CD4-positive, CD25-positive, alpha-beta regulatory T cell (primary cell): ENCODE measurements around the gene CNTNAP2. TPM values are rescaled to one million over a fixed set of nuclear protein-coding genes. Genes with fewer than 3 reads are reported as not detected.

Source experiments
- ATAC-seq, 2 donors: fragments of 150-1000 bp; cut with Tn5 transposase; one replicate each; pipeline ENCODE4 v1.10.0; 2021; ENCODE audit warnings: low read depth in 2 of 2, moderate number of reproducible peaks in 2 of 2, moderate library complexity in 1 of 2
- DNase-seq, 3 donors: peaks; one replicate each; pipeline versions ENCODE4 v3.0.0 to v3.0.0-alpha.2; 2012 to 2022; ENCODE audit warnings: mixed read lengths in 1 of 3
- H3K27ac ChIP-seq: one replicate; pipeline ENCODE4 v1.7.0; 2013; ENCODE audit warnings: mild to moderate bottlenecking, low read length; ENCODE audit not compliant: insufficient read depth, poor library complexity, severe bottlenecking
- H3K27me3 ChIP-seq: one replicate; pipeline ENCODE4 v1.7.0; 2013; ENCODE audit warnings: low read length; ENCODE audit not compliant: control insufficient read depth, insufficient read depth
- H3K36me3 ChIP-seq: one replicate; pipeline ENCODE4 v1.7.0; 2013; ENCODE audit warnings: mild to moderate bottlenecking, low read length, moderate library complexity; ENCODE audit not compliant: control insufficient read depth, insufficient read depth
- H3K4me1 ChIP-seq: 2 replicates; pipeline ENCODE4 v1.7.0; 2013; ENCODE audit warnings: mild to moderate bottlenecking, low read length; ENCODE audit not compliant: insufficient read depth, control insufficient read depth, poor library complexity, severe bottlenecking
- H3K4me3 ChIP-seq: one replicate; pipeline ENCODE4 v1.7.0; 2013; ENCODE audit warnings: low read depth, mild to moderate bottlenecking, low read length, moderate library complexity
- H3K9me3 ChIP-seq, 2 experiments: 1 replicate in 1 of 2; 2 replicates in 1 of 2; pipeline ENCODE4 v1.7.0; 2013; ENCODE audit warnings: low read length in 2 of 2, mild to moderate bottlenecking in 1 of 2, moderate library complexity in 1 of 2; ENCODE audit not compliant: control insufficient read depth in 2 of 2
- H3K27ac Mint-ChIP-seq, 3 donors: one replicate each; pipeline ENCODE4 v1.8.0; 2020 to 2022; ENCODE audit warnings: mild to moderate bottlenecking in 3 of 3, mixed read lengths in 3 of 3, moderate library complexity in 2 of 3
- H3K27me3 Mint-ChIP-seq: one replicate; pipeline ENCODE4 v1.8.0; 2022; ENCODE audit warnings: mild to moderate bottlenecking, mixed read lengths
- H3K36me3 Mint-ChIP-seq: one replicate; pipeline ENCODE4 v1.8.0; 2020; ENCODE audit warnings: mixed read lengths
- H3K4me1 Mint-ChIP-seq, 4 donors: one replicate each; pipeline ENCODE4 v1.8.0; 2020 to 2022; ENCODE audit warnings: mixed read lengths in 4 of 4, mild to moderate bottlenecking in 1 of 4
- H3K4me3 Mint-ChIP-seq, 4 donors: one replicate each; pipeline ENCODE4 v1.8.0; 2020 to 2022; ENCODE audit warnings: mild to moderate bottlenecking in 4 of 4, mixed read lengths in 4 of 4, moderate library complexity in 3 of 4
- H3K9me3 Mint-ChIP-seq, 7 donors: one replicate each; pipeline ENCODE4 v1.8.0; 2020 to 2022; ENCODE audit warnings: mixed read lengths in 7 of 7, mild to moderate bottlenecking in 3 of 7, moderate library complexity in 2 of 7
- polyA plus RNA-seq, 4 donors: library from polyadenylated mRNA; unstranded; fragments of 300-500 nt; fragmentation: Illumina TruSeq; gene quantifications; one replicate each; pipeline ENCODE4 v1.2.3, GENCODE V29; 2021
- total RNA-seq: library from RNA; stranded (reverse); gene quantifications from one replicate; pipeline ENCODE4 v1.2.3, GENCODE V29; 2022

CNTNAP2 gene
- total and polyA plus RNA-seq, 5 donors from 2014 or later: 0.02 to 0.15 TPM; not detected in 3

DNA sequence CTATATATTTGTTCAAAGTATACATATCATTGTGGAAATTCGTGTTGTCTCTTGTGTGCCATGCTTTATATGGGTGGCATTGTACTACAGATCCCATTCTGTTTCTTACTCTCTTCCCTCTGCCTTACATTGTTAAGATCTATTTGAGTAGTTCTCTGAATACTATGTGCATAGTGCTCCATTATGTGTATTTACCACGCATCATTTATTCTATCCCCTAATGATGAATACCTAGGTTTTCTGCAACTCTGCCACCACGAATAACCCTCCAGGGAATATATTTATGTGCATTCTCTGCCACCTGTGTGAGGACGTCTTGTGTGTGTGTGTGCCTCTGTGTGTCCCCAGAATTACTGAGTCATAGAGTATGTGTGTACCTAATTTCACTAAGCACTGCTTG lies 2042.7 kb downstream of the CNTNAP2 start:
- H3K27ac ChIP-seq: no peak overlapping the region
- no peaks in the 10 kb centered on the region for H3K4me1 Mint-ChIP-seq
- peaks cover 0 to 1% (median 0%) of the 10 kb centered on the region in 7 donors for H3K9me3 Mint-ChIP-seq
- no peaks in the 10 kb centered on the region for H3K27me3 ChIP-seq
- no peaks in the 10 kb centered on the region for H3K4me1 ChIP-seq
- H3K36me3 ChIP-seq: no peaks in the 10 kb centered on the region
- no peaks in the 10 kb centered on the region for H3K9me3 ChIP-seq
- no peak overlapping the region for H3K4me3 ChIP-seq
- no peak overlapping the region for H3K4me3 Mint-ChIP-seq
- H3K27me3 Mint-ChIP-seq: peaks cover 6% of the 10 kb centered on the region
- no peaks in the 10 kb centered on the region for H3K36me3 Mint-ChIP-seq
- no peak for ATAC-seq
- no peak overlapping the region for H3K27ac Mint-ChIP-seq
- no peak for DNase-seq

DNA sequence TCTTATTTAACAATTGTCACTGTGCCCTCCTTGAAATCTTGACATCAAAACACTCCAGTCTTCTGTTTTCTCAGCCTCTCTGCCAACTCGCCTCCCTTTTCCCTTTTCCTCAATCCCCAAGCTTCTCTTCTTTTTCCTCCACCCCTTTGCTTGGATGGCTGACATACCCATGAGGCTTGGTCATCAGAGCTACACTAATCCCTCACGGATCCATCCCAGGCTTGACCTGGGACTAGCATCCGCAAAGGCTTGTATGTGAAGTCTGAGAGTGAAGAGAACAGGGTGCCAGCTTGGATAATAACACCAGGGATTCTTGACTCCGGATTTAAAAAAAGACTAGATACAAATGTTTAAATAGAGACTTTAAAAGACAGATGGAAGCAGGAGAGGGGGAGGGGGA lies 2045.2 kb downstream of the CNTNAP2 start:
- H3K4me1 Mint-ChIP-seq: no peaks in the 10 kb centered on the region
- H3K9me3 Mint-ChIP-seq: peaks cover 0 to 3% (median 0%) of the 10 kb centered on the region in 7 donors
- Histone ChIP-seq H3K9me3 (no peaks in the 10 kb centered on the region), H3K27me3 (no peaks in the 10 kb centered on the region), H3K4me3 (no peak overlapping the region), H3K36me3 (no peaks in the 10 kb centered on the region), H3K4me1 (no peaks in the 10 kb centered on the region), H3K27ac (no peak overlapping the region)
- H3K4me3 Mint-ChIP-seq: no peak overlapping the region
- H3K27ac Mint-ChIP-seq: no peak overlapping the region
- peaks cover 6% of the 10 kb centered on the region for H3K27me3 Mint-ChIP-seq
- DNase-seq (no peak), ATAC-seq (no peak)
- H3K36me3 Mint-ChIP-seq: no peaks in the 10 kb centered on the region

DNA sequence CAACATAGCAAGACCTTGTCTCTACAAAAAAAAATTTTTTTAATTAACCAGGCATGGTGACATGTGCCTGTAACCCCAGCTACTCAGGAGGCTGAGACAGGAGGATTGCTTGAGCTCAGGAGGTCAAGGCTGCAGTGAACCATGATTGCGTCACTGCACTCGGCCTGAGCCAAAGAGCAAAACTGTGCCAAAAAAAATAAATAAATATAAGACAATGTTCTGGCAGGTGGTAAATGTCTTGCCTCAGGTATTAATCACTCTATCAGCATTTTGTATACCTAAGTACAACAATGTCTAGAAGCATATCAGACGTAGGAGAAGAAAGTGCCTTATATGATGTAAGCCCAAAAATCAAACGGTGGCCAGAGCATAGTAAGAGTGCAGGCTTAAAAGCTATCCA lies 2046.2 kb downstream of the CNTNAP2 start:
- H3K4me3 Mint-ChIP-seq: no peak overlapping the region
- no peaks in the 10 kb centered on the region for H3K36me3 ChIP-seq
- peaks cover 6% of the 10 kb centered on the region for H3K27me3 Mint-ChIP-seq
- H3K4me3 ChIP-seq: no peak overlapping the region
- H3K4me1 ChIP-seq: no peaks in the 10 kb centered on the region
- H3K4me1 Mint-ChIP-seq: no peaks in the 10 kb centered on the region
- no peak overlapping the region for H3K27ac Mint-ChIP-seq
- H3K36me3 Mint-ChIP-seq: no peaks in the 10 kb centered on the region
- peaks cover 0 to 3% (median 0%) of the 10 kb centered on the region in 7 donors for H3K9me3 Mint-ChIP-seq
- H3K27me3 ChIP-seq: no peaks in the 10 kb centered on the region
- no peak overlapping the region for H3K27ac ChIP-seq
- H3K9me3 ChIP-seq: no peaks in the 10 kb centered on the region
- ATAC-seq: no peak
- no peak for DNase-seq

DNA sequence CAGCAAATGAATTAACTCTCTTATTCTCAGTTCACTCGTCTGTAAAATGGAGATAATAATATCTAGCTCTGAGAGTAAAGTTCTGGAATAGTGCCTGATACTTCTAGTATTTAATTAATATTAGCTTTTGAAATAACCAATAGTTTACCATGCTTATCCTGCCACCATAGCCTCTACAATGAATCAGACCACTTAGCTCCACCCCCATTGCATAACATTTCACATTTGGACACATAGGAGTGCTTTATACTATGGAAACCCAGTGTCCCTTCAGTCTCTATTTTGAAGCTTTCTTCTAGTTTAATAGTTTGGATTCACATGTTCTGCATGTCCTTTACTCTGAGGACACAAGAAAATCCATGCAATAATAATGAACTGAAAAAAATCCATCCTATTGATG lies 2046.6 kb downstream of the CNTNAP2 start:
- Mint-ChIP-seq H3K9me3 (peaks cover 0 to 3% (median 0%) of the 10 kb centered on the region in 7 donors), H3K36me3 (no peaks in the 10 kb centered on the region), H3K27me3 (peaks cover 6% of the 10 kb centered on the region), H3K4me3 (no peak overlapping the region), H3K4me1 (no peaks in the 10 kb centered on the region), H3K27ac (no peak overlapping the region)
- H3K9me3 ChIP-seq: no peaks in the 10 kb centered on the region
- no peak for ATAC-seq
- H3K4me1 ChIP-seq: no peaks in the 10 kb centered on the region
- H3K36me3 ChIP-seq: no peaks in the 10 kb centered on the region
- no peak overlapping the region for H3K4me3 ChIP-seq
- H3K27ac ChIP-seq: no peak overlapping the region
- no peak for DNase-seq
- no peaks in the 10 kb centered on the region for H3K27me3 ChIP-seq

DNA sequence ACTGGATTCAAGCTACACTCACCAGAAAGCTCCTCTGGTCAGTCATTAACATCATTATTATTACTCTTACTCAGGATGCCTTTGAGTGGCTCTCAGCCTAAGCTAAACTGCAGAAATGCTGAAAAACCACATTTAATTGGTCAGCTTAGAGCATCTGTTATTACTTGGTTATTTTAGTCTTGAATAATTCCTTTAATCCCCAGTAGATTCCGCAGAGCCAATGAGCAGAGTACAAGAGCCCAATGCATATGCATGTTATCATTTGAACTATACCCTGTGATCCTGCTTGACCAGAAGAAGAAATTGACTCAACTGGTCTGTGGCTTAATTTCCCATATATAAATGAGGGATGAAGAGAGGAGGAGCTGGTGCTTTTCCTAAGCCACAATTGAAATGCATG lies 2056.3 kb downstream of the CNTNAP2 start:
- H3K36me3 ChIP-seq: no peaks in the 10 kb centered on the region
- no peaks in the 10 kb centered on the region for H3K27me3 Mint-ChIP-seq
- no peak overlapping the region for H3K27ac ChIP-seq
- no peaks in the 10 kb centered on the region for H3K9me3 ChIP-seq
- H3K4me3 Mint-ChIP-seq: no peak overlapping the region
- DNase-seq: no peak
- no peaks in the 10 kb centered on the region for H3K36me3 Mint-ChIP-seq
- no peaks in the 10 kb centered on the region for H3K4me1 ChIP-seq
- no peak for ATAC-seq
- H3K4me1 Mint-ChIP-seq: no peaks in the 10 kb centered on the region
- H3K9me3 Mint-ChIP-seq: peaks cover 0 to 1% (median 0%) of the 10 kb centered on the region in 7 donors
- no peak overlapping the region for H3K4me3 ChIP-seq
- no peak overlapping the region for H3K27ac Mint-ChIP-seq
- no peaks in the 10 kb centered on the region for H3K27me3 ChIP-seq

DNA sequence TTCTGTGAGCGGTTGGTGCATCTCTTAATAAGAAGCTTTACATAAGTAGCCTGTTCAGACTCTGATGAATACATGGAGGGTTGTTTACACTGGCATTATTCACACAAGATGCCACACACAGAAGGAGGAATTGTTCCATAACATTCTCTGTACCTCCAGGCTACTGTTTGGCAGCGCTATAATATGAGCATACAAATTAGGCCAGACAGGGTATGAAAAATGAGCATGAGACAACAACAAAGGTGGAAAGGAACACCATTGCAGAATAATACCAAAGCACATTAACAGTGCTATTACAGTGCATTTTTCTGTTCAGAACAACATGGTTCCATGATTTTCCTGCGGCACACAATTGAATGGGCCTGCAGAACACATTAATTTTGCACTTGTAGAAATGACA lies 2056.8 kb downstream of the CNTNAP2 start:
- no peaks in the 10 kb centered on the region for H3K27me3 Mint-ChIP-seq
- peaks cover 0 to 1% (median 0%) of the 10 kb centered on the region in 7 donors for H3K9me3 Mint-ChIP-seq
- Histone ChIP-seq H3K27me3 (no peaks in the 10 kb centered on the region), H3K36me3 (no peaks in the 10 kb centered on the region), H3K4me3 (no peak overlapping the region), H3K4me1 (no peaks in the 10 kb centered on the region), H3K27ac (no peak overlapping the region), H3K9me3 (no peaks in the 10 kb centered on the region)
- no peaks in the 10 kb centered on the region for H3K36me3 Mint-ChIP-seq
- ATAC-seq: no peak
- H3K4me1 Mint-ChIP-seq: no peaks in the 10 kb centered on the region
- no peak overlapping the region for H3K27ac Mint-ChIP-seq
- no peak overlapping the region for H3K4me3 Mint-ChIP-seq
- no peak for DNase-seq

DNA sequence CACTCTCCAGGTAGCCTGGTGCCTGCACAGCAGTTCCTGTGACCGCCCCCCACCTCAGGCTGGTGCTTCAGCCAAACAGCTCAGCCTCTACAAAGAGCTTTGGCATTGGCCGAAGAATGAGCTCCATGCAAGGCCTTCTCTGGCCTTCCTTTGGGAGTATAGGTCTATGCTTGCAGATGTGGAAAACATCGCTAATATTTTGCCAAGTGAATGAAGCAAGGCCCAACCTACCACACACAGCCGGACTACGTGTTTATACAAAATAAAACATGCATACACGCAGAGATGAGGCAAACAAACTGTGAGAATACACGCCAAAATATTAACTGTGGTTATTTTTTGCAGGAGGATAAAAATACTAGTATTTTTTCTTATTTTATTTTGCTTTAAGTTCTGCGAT lies 2057.8 kb downstream of the CNTNAP2 start:
- H3K9me3 ChIP-seq: no peaks in the 10 kb centered on the region
- Mint-ChIP-seq H3K27me3 (no peaks in the 10 kb centered on the region), H3K36me3 (no peaks in the 10 kb centered on the region), H3K4me3 (no peak overlapping the region), H3K9me3 (peaks cover 0 to 1% (median 0%) of the 10 kb centered on the region in 7 donors), H3K27ac (peak overlapping the region in 1 of 3 donors; percentile 16), H3K4me1 (no peaks in the 10 kb centered on the region)
- H3K4me3 ChIP-seq: no peak overlapping the region
- ATAC-seq (no peak), DNase-seq (no peak)
- no peaks in the 10 kb centered on the region for H3K4me1 ChIP-seq
- no peaks in the 10 kb centered on the region for H3K36me3 ChIP-seq
- no peak overlapping the region for H3K27ac ChIP-seq
- H3K27me3 ChIP-seq: no peaks in the 10 kb centered on the region

DNA sequence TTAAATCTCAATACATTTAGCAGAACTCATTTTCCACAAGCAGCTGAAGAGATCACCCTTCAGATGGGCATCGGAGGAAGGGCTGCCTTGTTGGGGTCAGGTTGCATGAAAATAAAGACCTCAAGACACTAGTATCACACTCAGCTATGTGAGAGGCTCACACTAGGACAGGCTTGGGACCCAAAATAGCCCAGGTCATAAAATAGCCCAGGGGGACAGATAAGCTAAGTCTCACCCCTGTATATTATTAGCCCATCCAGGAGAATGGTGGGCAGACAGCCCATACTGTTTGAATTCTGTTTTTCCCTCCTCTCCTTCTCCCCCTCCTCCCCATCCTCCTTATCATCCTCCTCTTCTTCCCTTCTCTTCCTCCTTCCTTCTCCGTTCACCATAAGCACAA lies 2058.9 kb downstream of the CNTNAP2 start:
- H3K4me3 Mint-ChIP-seq: no peak overlapping the region
- Histone ChIP-seq H3K27ac (no peak overlapping the region), H3K36me3 (no peaks in the 10 kb centered on the region), H3K4me1 (no peaks in the 10 kb centered on the region), H3K9me3 (no peaks in the 10 kb centered on the region), H3K27me3 (no peaks in the 10 kb centered on the region), H3K4me3 (no peak overlapping the region)
- no peak overlapping the region for H3K27ac Mint-ChIP-seq
- ATAC-seq: no peak
- H3K36me3 Mint-ChIP-seq: no peaks in the 10 kb centered on the region
- H3K9me3 Mint-ChIP-seq: peaks cover 0 to 1% (median 0%) of the 10 kb centered on the region in 7 donors
- H3K4me1 Mint-ChIP-seq: no peaks in the 10 kb centered on the region
- no peak for DNase-seq
- no peaks in the 10 kb centered on the region for H3K27me3 Mint-ChIP-seq
